Measurements from ENCODE around the gene DES.

Gene DES

DNA sequence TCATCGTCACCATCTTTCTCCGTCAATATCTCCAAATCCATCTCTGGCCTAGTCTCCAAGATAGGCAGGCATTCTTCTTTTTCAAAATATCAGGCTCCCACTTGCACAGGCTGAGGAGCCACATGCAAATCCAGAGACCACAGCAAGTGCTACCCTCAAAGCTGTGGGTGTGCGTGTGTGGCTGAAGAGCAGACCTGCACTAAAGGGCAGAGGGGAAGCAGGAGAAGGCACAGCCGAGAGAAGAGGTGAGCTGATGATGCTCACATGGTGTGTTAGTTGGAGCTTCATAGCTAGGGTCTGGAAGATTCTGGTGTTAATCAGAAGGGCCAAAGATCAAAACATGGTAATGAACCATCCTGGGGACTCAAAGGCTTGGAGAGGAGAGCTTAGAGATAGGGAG, 20.3 kb downstream of the DES start:
- DNase-seq (ENCODE audit: low read depth, low spot score), result no peak

DNA sequence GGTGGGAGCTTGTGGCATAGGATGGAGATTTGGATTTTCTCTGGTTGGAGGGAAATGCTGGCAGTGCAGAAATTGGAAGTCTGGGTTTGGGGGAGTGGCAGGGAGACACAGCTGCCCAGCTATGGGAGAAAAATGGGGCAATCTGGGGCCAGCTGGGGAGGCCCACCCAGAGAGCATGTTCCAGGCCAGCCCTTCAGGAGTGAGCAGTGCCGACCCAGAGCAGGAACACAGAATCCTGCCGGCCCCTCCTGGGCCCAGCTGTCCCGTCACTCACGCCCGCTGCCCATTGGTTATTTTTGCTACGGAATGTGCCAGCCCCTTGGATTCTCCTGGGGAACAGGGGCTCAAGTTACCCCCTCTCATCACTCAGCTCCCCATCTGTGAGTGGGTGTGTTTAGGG, 21.3 kb downstream of the DES start:
- DNase-seq (ENCODE audit: low read depth, low spot score), result no peak

DNA sequence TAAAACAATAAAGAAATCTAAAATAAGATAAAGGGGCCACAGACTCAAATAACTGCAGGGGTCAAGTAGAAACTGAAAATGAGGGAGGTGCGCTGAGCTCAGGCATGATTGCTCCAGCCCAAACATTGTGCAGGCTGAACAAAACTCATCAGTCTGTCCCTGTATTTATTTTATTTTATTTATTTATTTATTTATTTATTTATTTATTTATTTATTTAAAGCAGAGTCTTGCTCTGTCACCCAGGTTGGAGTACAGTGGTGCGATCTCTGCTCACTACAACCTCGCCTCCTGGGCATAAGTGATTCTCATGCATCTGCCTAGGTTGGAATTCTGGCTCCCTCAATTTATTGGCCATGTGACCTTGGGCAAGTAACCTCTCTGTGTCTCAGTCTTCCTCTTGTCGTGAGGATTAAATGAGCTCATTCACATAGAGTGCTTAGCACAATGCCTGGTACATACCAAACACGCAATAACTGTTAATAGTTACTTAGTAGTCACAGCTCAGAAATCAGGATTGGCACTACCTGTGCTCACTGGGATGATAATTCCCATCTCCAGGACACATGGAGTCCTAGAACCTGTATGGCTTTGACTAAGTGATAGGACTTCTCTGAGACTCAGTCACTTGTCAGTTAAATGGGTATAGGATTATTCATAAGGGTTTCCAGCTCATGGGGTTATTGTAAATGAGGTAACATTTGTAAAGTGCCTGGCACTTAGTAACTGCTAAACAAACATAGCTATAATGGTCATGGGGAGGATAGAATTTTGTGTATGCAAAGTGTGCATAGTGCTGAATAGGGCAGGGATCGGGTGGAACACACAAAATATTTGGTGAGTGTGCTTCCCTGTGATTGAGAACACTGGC, 22.4 kb downstream of the DES start:
- DNase-seq (ENCODE audit: low read depth, low spot score), result no peak

DNA sequence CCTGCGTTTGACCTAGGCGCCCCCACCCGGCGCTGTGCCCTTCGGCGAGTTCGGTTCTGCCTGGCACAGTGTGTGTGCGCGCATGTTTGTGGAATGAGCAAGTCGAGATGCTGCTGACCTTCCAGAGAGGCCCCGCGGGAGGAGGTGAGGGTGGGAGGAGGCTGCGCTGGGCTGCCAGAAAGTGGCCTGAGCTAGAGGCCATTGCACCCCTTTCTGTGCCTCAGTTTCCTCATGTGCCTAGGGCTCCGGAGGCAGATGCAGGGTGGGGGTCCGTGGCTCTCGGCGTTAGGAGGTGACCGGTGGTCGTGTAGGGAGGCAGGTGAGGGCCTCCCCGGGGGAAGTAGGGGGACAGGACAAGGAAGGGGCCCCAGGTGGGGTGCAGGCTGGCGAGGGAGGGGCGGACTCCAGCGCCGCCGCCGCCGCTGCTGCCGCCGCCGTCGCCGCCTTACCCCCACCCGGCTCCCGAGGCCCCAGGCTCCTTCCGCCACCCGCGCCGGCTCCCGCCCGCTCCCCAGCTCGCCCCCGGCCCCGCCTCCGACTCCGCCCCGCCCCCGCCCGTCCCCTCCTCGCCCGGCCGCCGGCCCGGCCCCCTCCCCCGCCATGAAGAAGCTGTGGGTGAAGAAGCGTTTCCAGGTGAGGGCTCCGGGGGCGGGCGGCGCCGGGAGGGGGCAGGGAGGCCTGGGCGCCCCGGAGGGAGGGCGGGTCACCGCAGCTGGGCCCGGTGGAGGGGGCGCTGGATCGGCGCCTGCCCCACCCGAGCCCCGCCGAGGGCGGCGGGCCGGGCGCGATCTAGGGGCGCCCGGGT, 23.5 kb downstream of the DES start:
- DNase-seq (ENCODE audit: low read depth, low spot score), result no peak

DNA sequence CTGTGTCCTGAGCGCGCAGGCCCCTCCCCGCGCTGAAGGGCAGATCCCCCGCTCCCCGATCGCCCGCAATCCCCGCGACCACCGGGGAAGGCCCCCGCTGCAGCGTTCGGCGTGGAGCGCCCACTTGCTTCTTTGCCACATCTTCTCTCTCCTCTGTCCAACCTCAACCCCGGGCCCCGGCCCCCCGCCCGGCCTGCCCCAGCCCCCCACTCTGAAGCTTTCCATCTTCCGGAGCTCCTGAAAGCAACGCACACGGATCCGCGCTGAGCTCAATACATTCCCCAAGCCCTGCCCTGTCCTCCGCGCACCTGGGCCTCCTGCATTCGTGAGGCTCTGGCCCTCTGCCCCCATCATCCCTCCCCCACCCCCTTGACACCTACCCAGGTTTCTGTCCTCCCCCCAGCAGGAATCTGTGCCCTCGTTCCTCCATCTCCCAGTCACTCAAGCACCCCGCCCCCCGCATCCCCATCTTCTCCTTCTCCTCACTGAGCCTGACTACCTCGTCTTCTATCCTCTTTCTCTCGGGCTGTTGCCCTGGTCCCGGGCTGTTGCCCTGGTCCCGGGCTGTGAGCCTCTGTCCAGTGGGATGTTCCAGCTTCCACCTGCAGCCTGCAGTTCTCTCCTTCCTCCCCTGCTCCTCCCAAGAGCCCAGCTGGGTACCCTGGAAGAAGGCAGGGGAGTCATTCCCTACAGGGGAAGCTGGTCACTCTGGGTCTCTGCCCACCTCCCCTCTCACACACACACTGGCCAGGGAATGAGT, 24.3 kb downstream of the DES start:
- DNase-seq (ENCODE audit: low read depth, low spot score), result no peak

DNA sequence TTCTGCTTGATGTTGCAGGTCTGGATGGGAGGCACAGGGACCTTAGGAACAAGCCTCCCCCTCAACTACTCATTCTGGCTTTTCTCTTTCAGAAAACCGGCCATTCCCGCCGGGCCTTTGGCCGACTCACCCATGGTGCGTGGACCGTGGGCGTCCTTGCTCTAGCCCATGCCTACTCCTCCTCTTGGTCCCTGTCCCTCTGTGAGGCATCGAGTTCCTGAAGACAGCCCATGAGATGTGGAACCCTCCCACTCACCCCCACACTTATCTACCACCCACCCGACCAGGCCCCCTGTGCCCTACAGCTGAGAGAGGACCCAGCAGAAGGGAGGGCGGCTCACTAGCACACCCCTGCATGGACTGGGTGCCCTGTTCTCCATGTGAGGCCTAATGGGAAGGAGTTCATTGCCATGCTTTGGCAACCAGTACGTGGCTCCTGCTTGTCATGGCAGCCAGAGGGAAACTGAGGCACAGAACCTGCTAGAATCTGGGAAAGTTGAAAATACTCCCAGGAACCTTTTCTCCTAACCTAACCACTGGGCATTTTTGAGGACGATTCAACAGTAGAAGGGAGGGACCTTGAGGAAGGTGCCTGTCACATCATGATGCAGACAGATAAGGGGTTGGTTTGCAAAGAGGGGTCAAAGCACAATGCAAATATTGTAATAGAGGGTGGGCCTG, 25.0 kb downstream of the DES start:
- DNase-seq (ENCODE audit: low read depth, low spot score), result no peak

DNA sequence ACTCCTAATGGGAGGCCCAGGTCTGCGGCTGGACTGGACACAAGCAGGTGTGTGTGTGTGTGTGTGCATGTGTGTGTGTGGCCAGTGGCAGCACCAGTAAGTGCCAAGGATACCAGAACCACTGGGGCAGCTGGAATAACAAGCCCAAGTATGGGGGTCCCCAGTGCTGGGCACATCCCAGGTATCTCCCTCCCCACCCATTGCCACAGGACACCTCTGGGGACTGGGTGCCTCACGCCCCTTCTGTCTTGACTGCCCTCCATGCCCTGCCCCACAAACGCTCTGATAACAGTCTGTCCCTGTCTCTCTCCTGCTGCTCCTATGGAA, 25.5 kb downstream of the DES start:
- no peak for DNase-seq (ENCODE audit: low read depth, low spot score)

DNA sequence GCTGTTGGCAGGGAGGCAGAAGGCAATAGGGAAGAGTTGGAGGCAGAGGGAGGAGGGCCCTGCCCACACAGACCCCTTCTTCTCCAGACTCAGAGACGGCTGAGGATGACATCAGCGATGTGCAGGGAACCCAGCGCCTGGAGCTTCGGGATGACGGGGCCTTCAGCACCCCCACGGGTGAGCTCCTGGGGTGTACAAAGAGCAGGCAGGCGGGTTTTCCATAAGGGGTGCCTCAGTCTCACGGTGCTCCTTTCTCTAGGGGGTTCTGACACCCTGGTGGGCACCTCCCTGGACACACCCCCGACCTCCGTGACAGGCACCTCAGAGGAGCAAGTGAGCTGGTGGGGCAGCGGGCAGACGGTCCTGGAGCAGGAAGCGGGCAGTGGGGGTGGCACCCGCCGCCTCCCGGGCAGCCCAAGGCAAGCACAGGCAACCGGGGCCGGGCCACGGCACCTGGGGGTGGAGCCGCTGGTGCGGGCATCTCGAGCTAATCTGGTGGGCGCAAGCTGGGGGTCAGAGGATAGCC, 26.5 kb downstream of the DES start:
- DNase-seq (ENCODE audit: low read depth, low spot score), result no peak

DNA sequence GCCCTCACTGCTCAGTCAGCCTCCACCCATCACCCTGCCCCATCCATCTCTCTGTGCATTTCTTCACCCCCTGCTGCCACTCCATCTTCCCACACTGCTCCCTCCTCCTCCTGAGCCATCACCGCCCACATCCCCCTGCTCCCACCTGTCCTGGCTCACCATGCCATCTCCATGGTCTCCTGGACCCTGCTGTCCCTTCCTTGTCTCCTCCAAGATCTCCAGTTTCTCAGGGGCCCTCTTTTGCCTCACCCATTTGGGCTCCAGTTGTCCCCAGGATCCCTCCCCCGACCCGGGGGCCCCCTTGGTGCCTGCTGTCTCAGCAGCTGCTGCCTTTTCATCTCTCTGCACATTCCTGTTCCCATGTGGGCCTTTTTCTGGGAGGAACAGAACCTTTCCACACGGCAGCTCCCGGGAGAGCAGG, 27.1 kb downstream of the DES start:
- DNase-seq (ENCODE audit: low read depth, low spot score), result no peak

DNA sequence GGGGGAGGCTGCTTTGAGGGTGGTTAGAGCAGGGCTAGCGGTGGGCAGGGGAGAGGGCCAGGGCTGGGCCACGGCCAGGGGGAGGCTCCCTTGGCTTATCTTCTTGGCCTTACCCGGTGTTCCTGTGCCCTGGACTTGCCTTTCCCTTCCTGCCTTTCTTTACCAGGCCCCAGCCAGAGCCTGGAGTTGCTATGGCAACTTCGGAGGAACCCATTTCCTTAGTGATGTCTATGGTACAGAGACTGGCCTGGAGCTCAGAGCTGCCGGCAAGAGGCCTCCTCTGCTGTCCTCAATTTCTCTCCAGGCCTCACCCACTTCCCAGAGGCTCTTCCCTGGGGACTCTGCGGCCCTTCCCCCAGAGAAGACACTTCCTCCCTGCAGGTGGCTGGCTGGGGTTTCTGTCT, 27.9 kb downstream of the DES start:
- no peak for DNase-seq (ENCODE audit: low read depth, low spot score)

DNA sequence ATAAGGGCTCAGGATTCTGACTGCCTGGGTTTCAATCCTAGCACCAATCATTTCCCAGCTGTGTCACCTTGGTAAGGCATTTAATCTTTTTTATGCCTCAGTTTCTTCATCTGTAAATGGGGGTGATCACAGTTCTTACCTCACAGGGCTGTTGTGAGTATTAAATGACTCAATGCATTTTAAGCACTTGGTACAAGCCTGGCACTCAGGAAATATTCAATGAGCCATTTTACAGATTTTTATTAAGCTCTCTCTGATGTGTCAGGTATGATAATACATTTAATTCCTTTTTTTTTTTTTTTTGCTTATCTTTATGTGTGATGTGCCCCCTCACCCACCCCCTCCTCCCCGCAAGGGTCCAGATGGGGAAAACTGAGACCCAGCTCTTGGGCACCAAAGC, 28.5 kb downstream of the DES start:
- no peak for DNase-seq (ENCODE audit: low read depth, low spot score)

DNA sequence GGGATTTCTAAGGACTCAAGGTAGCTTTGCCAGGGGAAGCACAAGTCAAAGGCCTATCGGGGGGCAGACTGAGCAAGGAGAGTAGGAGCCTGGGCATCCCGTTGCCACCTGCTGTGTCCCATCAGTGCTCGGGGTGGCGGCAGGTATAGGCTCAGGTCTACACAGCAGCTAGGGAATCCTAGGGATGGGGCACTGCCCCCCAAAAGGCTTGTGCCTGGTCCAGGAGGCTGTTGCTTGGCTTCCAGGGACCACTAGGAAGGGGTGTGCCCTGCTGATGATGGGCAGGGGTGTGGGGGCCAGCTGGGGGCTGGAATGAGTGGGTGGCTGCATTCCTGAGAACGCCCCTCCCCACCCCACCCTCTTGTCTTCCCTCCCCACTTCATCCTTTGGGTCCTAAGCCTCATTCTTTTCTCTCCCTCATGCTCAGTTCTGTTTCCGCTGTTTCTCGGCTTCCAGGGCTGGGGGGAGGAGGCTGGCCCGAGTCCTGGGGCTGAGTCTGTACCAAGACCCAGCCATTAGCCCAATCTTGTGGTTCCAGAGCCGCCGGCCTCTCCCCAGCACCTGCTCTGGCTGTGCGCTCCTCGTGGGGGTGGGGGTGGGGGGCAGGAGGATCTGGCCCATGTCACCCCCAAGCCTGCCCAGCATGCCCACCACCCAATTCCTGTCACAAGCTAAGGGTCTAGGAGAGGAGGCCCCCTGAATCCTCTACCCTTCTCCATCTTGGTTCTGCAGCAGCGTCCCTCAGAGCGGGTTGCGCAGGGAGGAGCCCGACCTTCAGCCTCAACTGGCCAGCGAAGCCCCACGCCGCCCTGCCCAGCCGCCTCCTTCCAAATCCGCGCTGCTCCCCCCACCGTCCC, 29.3 kb downstream of the DES start:
- no peak for DNase-seq (ENCODE audit: low read depth, low spot score)

DNA sequence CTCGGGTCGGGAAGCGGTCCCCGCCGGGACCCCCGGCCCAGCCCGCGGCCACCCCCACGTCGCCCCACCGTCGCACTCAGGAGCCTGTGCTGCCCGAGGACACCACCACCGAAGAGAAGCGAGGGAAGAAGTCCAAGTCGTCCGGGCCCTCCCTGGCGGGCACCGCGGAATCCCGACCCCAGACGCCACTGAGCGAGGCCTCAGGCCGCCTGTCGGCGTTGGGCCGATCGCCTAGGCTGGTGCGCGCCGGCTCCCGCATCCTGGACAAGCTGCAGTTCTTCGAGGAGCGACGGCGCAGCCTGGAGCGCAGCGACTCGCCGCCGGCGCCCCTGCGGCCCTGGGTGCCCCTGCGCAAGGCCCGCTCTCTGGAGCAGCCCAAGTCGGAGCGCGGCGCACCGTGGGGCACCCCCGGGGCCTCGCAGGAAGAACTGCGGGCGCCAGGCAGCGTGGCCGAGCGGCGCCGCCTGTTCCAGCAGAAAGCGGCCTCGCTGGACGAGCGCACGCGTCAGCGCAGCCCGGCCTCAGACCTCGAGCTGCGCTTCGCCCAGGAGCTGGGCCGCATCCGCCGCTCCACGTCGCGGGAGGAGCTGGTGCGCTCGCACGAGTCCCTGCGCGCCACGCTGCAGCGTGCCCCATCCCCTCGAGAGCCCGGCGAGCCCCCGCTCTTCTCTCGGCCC, 30.1 kb downstream of the DES start:
- no peak for DNase-seq (ENCODE audit: low read depth, low spot score)

DNA sequence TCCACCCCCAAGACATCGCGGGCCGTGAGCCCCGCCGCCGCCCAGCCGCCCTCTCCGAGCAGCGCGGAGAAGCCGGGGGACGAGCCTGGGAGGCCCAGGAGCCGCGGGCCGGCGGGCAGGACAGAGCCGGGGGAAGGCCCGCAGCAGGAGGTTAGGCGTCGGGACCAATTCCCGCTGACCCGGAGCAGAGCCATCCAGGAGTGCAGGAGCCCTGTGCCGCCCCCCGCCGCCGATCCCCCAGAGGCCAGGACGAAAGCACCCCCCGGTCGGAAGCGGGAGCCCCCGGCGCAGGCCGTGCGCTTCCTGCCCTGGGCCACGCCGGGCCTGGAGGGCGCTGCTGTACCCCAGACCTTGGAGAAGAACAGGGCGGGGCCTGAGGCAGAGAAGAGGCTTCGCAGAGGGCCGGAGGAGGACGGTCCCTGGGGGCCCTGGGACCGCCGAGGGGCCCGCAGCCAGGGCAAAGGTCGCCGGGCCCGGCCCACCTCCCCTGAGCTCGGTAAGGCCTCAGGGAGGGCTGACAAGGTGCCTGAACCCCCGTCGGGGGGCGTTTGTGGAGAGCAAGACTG, 30.7 kb downstream of the DES start:
- DNase-seq (ENCODE audit: low read depth, low spot score), result no peak

DNA sequence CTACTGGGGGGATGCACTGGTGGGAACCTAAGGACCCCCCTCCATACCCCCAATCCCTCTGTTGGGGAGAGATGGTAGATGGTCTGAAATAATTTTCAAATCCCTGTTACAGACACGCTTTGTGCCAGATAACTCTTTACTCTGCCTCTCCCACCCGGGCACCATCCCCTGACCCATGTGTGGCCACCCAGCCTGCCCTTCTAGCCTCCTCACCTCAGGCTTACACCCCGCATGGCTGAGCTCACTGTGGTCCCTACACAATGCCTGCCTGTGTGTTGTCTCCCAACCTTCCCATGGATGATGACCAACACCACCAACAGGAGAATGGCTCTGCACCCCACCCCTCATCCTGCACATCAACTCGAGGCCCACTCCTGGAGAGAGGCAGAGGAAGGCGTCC, 31.4 kb downstream of the DES start:
- no peak for DNase-seq (ENCODE audit: low read depth, low spot score)

DNA sequence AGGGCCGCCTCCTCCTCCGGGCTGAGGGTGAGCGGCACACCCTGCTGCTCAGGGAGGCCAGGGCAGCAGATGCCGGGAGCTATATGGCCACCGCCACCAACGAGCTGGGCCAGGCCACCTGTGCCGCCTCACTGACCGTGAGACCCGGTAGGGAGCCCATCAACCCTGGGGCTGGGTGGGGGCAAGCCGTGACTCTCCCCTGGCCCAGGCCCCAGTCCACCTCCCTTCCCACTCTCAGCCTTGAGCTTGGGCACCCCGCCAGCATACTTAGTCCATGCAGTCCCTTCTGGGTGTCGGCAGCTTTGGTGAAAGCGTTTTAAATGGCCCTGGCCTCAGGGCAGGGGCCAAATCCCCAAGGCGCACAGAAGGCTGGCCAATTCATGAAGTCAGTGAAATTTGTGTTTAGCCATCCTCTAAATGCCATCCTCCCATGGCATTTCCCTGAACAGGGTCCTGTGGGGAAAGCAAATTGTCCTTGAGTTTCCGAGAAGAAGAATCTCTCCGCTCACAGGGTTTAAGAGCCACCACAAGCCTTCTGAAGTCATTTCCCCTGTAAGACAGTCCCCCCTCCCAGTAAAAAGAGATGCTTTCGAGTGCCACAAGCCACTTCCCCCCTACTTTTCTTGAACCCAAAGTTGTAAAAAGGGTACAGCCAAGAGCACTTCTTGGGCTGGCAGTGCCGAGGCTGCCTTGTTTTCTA, 33.6 kb downstream of the DES start:
- no peak for DNase-seq (ENCODE audit: low read depth, low spot score)

DNA sequence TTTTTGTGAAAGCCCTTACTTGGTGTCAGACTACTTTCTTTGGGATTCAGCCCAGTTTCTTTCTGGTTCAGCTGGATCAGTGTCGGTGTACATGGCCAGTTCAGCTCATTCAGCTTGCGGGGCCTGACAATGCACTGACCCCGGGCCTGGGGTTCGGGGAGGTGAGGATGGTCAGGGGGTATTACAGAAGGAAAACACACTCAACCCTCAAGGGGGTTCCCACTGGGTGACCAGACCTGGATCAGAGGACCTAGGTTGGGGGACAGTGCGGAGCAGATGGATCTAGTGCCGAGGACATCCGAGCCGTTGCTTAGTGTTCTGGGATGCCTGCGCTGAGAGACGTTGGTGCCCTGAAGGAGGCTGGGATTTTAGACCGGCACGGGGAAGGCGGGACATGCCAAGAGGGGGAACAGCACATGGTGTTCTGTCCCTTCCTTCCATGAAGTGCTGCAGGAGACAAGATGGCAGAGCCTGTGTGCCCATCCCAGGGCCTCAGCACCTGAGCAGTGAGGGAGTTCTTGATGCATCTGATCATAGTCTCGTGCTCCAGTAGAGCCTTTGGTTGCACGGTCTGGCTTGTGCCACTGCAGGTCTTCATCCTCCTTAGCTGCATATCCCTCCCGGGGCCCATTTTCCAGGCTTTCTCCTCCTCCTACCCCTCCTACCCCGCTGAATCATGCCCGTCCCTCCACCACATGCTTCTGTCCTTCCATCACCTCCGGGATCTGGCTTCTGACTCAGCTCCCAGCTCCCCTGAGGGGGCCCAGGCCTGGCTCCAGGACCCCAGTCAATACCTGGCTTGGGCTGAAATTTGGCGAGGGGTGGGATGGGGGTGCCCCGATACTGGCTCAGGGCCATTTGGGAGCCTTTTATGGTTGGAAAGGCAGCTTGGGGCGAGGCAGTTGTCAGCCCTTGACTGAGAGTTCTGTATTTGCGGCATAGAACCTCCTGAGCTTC, 34.5 kb downstream of the DES start:
- no peak for DNase-seq (ENCODE audit: low read depth, low spot score)
